ENCODE data around the gene SNX15.
A peak's percentile ranks its signal among the peaks of the same experiment; 100 is the strongest.

Gene SNX15

GRCh38 chr11:65084598-65085375, 57.5 kb downstream of the SNX15 start:
- no peaks in the 10 kb centered on the region for H3K9me3 ChIP-seq (ENCODE audit: control insufficient read depth, insufficient read depth, low read length)
- peaks cover 37% of the 10 kb centered on the region for H3K4me1 ChIP-seq (ENCODE audit: control insufficient read depth, low read length)
- no peaks in the 10 kb centered on the region for H4K20me1 ChIP-seq (ENCODE audit: control insufficient read depth, insufficient read depth, low read depth, low read length)
- peak overlapping the region; percentile 70; the same call in 1 of the 2 replicates for H3K27ac ChIP-seq (ENCODE audit: low read depth, low read length)
- H3K4me3 ChIP-seq (ENCODE audit: low read length): peak overlapping the region; percentile 90
- no peak for TF ChIP-seq CTCF (IDR thresholded peaks at IDR 0.05; ENCODE audit: low read depth, low read length, poor library complexity, severe bottlenecking)
- no peak for TF ChIP-seq EZH2phosphoT487 (IDR thresholded peaks at IDR 0.05; ENCODE audit: borderline replicate concordance, low read length)
- H3K27me3 ChIP-seq (ENCODE audit: control insufficient read depth, low read length): no peaks in the 10 kb centered on the region
- peaks cover 65% of the 10 kb centered on the region for H3K36me3 ChIP-seq (ENCODE audit: control insufficient read depth, low read length)
- peaks cover 54% of the 10 kb centered on the region for H3K79me2 ChIP-seq (ENCODE audit: control insufficient read depth, low read length)
- H3F3A ChIP-seq (ENCODE audit: control insufficient read depth, insufficient read depth): 0 out of 2 replicates have a peak, but pooled peaks cover 2% of the 10 kb centered on the region
- peak overlapping the region; percentile 85 for H3K4me2 ChIP-seq (ENCODE audit: low read length)
- H3K9me2 ChIP-seq (replicated peaks; ENCODE audit: control insufficient read depth, low read length): no peaks in the 10 kb centered on the region

- H3K27me3 ChIP-seq (ENCODE audit: control insufficient read depth, low read length): no peaks in the 10 kb centered on the region
- 0 out of 2 replicates have a peak, but pooled peaks cover 2% of the 10 kb centered on the region for H3F3A ChIP-seq (ENCODE audit: control insufficient read depth, insufficient read depth)
- TF ChIP-seq CTCF (IDR thresholded peaks at IDR 0.05; ENCODE audit: low read depth, low read length, poor library complexity, severe bottlenecking) (no peak), EZH2phosphoT487 (IDR thresholded peaks at IDR 0.05; ENCODE audit: borderline replicate concordance, low read length) (no peak)
- H4K20me1 ChIP-seq (ENCODE audit: control insufficient read depth, insufficient read depth, low read depth, low read length): no peaks in the 10 kb centered on the region
- H3K9me3 ChIP-seq (ENCODE audit: control insufficient read depth, insufficient read depth, low read length): no peaks in the 10 kb centered on the region
- 0 out of 2 replicates have a peak overlapping the region, but pooled peaks have one; percentile 85 for H3K4me2 ChIP-seq (ENCODE audit: low read length)
- H3K4me3 ChIP-seq (ENCODE audit: low read length): peak overlapping the region; percentile 90; the same call in 1 of the 2 replicates
- H3K79me2 ChIP-seq (ENCODE audit: control insufficient read depth, low read length): peaks cover 49% of the 10 kb centered on the region
- H3K36me3 ChIP-seq (ENCODE audit: control insufficient read depth, low read length): peaks cover 60% of the 10 kb centered on the region
- H3K27ac ChIP-seq (ENCODE audit: low read depth, low read length): no peak overlapping the region
- H3K4me1 ChIP-seq (ENCODE audit: control insufficient read depth, low read length): peaks cover 33% of the 10 kb centered on the region
- H3K9me2 ChIP-seq (replicated peaks; ENCODE audit: control insufficient read depth, low read length): no peaks in the 10 kb centered on the region
These were observed 58.2 kb downstream of the SNX15 start for GRCh38 chr11:65085446-65085845.

- Histone ChIP-seq H3K27me3 (ENCODE audit: control insufficient read depth, low read length) (no peaks in the 10 kb centered on the region), H3K4me1 (ENCODE audit: control insufficient read depth, low read length) (peaks cover 22% of the 10 kb centered on the region), H3F3A (ENCODE audit: control insufficient read depth, insufficient read depth) (0 out of 2 replicates have a peak, but pooled peaks cover 2% of the 10 kb centered on the region), H3K36me3 (ENCODE audit: control insufficient read depth, low read length) (peaks cover 46% of the 10 kb centered on the region), H3K9me3 (ENCODE audit: control insufficient read depth, insufficient read depth, low read length) (no peaks in the 10 kb centered on the region), H3K27ac (ENCODE audit: low read depth, low read length) (no peak overlapping the region), H3K79me2 (ENCODE audit: control insufficient read depth, low read length) (peaks cover 35% of the 10 kb centered on the region), H3K9me2 (replicated peaks; ENCODE audit: control insufficient read depth, low read length) (no peaks in the 10 kb centered on the region), H4K20me1 (ENCODE audit: control insufficient read depth, insufficient read depth, low read depth, low read length) (no peaks in the 10 kb centered on the region), H3K4me2 (ENCODE audit: low read length) (no peak overlapping the region), H3K4me3 (ENCODE audit: low read length) (no peak overlapping the region)
- TF ChIP-seq CTCF (IDR thresholded peaks at IDR 0.05; ENCODE audit: low read depth, low read length, poor library complexity, severe bottlenecking) (no peak), EZH2phosphoT487 (IDR thresholded peaks at IDR 0.05; ENCODE audit: borderline replicate concordance, low read length) (no peak)
These were observed 59.6 kb downstream of the SNX15 start for GRCh38 chr11:65086809-65087208.
